H54 (cell line): ENCODE data around the gene GOLGA7B.

Experiments
- DNase-seq: peaks from one replicate; pipeline ENCODE4 v3.0.0; 2011; ENCODE audit warnings: low spot score, mixed read lengths; ENCODE audit not compliant: insufficient read length
- FAIRE-seq: peaks from 3 replicates; lab custom pipeline; 2011; peaks lifted over from hg19 to GRCh38; lab: Jason Lieb, UNC
- POLR2A ChIP-seq: IDR thresholded peaks from 2 replicates; pipeline ENCODE4 v1.6.1; 2011; ENCODE audit warnings: low read depth, mild to moderate bottlenecking, low read length

The GOLGA7B gene

DNA sequence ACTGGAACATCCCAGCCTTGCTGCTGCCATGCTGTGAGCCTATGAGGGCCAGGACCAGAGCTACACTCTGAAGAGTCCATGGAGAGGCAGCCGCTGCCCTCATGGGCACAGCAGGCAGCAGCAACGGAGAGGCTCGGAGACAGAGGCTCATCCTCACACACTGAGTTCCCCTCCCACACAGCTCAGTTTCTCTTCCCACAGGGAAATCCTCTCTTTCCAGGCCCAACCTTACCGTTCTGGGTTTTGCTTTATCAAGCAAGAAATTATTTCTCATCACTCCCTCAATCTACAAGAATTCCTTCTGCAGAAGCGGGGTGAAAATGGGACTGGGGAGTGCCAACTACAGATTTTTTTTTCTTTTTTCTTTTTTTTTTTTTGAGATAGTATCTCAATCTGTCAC is 36.6 kb downstream of the GOLGA7B start:
- no peak for TF ChIP-seq POLR2A
- FAIRE-seq (no peak), DNase-seq (no peak)

DNA sequence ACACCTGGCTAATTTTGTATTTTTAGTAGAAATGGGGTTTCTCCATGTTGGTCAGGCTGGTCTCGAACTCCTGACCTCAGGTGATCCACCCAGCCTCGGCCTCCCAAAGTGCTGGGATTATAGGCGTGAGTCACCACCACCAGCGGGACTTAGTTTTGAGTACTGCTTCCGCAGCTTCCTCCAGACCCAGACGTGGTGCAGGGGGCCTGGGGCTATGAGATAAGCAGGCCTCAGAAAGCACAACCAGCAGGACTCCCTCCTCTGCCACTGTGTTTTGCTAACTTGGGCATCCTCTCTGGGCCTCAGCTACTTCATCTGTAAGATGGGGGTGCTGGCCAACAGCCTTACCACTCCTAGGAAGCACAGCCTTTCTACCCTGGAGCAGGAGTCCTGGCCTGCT is 37.8 kb downstream of the GOLGA7B start:
- no peak for FAIRE-seq
- DNase-seq = no peak
- TF ChIP-seq POLR2A = no peak

DNA sequence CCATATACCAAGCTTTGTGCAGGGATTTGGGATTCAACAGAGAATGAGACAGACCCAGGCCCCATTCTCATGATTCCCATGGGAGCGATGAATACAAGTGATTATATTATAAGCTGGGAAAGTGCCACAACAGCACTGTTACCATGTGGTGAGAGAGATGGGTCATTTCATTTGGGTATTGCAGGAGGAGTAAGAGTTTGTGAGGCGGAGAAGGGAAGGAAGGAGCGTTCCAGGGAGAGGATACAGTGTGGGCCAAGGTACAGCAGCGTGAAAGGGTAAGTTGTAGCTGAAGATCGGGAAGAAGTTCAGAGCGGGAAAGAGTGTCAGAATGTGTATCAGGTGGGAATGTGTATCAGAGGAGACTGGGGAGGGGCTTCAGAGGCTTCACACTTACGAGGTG is 38.5 kb downstream of the GOLGA7B start:
- FAIRE-seq (no peak), DNase-seq (no peak)
- no peak for TF ChIP-seq POLR2A

DNA sequence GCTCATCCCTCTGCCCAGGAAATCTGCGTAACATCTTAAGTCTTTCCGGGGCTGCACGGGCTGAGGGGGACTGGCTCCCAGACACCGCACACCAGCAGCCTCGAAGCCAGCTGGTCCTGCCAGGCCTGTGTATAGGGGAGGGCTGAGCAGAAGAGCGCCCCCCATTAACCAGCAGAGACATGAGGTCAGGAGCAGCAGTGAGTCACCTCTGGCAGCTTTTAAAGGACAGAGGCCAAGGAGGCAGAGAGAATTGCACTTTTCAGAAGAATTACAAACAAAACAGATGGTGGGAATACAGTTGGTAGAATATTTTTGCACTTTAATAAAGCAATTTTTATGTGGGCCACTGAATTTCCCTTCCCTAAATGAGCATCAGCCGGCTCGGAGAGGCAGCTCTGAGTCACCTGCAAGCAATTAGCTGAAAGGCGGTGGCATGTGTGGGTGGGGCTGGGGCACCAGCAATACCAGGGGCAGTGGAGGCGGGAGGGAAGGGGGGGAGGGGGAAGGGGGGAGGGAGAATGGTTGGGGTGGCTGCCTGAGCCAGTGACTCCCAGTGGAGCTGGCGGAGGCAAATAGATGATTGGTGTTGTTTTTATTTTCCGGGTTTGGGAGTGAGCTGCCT is 39.1 kb downstream of the GOLGA7B start:
- DNase-seq (peak; percentile 89), FAIRE-seq (no peak)
- TF ChIP-seq POLR2A = no peak

DNA sequence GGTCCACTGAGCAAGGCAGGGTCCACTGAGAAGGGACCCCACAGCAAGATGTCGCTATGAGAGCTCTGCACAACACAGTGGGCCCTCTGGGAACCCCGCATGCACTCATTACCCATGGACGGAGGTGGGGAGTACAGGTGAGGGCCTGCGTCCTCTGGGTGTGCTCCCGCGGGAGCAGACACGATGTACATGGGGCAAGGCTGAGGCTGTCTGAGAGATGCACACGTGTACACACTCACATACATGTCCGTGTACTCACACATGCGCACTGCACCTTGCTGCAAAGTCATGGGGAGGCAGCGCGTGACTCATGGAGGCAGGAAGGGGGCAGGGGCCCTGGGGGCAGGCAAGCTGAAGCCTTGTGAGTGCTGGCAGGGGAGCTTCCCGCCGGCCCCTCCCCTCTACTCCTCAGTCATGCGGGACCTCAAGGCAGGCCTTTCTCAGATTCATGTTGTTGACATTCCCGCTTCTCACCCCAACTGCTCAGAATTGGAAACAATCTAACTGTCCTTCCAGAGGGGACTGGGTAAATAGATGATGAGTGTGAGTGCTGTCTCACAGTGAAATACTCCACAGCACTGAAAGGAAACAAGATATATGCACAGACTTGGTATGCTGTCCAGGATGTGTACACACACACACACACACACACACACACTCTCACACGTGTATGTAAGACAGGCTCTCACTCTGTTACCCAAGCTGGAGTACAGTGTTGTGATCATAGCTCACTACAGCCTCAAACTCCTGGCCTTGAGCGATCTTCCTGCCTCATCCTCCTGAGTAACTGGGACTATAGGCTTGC is 40.0 kb downstream of the GOLGA7B start:
- peak; percentile 94 for DNase-seq
- FAIRE-seq = peak; percentile 91
- TF ChIP-seq POLR2A = no peak

DNA sequence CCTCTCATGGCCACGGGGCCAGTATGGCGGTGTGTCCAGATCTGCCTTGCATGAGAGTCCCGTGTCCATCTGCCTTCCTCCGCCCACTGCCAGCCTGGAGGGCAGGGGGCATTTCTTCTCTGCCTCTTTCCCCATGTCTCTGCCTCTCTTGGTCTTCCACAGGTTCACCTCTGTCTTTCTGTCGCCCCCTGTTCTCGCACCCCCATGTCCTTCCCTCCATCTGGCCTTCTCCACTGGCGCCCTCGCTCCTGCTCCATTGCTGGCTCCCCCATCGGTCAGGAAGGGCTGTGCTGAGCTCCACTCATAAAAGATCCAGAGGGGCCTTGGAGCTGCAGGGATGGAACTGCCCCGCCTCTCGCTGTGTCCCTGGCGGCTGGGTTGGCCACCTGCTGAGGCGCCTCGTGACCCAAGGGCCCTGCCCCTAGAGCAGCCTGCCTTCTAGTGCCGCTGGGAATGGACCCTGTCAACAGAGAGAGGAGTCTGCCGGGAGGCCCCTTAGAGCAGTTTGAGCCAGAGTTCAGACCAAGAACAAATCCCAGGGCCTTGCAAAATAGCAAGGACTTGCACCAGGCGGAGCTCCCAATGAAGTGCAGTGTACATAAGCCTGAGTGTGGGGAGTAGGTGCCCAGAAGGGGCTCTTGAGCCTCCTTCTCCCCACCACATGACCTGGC is 42.0 kb downstream of the GOLGA7B start:
- no peak for DNase-seq
- TF ChIP-seq POLR2A = no peak
- no peak for FAIRE-seq

DNA sequence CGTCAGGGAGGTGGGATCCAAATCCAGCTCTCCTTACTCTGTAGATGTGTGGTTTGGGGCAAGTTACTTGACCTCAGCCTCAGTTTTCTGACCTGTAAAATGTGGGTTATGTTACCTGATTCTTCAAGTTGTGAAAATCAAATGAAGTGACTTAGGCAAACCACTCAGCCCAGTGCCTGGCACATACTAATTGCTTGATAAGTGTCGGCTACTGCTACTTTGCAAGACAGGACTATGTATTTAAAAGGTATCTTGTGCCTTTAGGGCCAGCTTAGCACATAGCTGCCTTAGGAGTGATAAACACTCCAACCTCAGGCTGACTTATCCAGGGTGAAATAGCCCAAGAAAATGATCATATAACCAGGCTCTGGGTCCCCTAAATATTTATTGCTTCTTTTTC is 42.9 kb downstream of the GOLGA7B start:
- no peak for TF ChIP-seq POLR2A
- DNase-seq = no peak
- no peak for FAIRE-seq

DNA sequence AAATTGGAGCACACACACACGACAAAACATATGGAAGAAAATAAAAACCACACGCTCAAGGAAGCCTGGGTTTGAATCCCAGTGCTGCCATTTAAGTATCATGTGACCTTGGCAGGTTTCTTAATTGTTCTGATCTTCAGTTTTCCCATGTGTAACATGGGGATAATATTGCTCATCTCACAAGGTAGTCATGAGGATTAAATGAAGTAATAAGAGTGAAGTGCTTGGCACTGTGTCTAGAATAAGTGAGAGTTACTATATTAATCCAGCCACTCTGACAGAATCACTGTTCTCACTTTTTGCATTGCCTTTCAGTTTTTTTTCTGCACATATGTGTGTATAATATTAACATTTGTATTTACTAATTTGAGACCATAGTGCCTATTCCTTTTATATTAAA is 43.3 kb downstream of the GOLGA7B start:
- FAIRE-seq (no peak), DNase-seq (no peak)
- no peak for TF ChIP-seq POLR2A

DNA sequence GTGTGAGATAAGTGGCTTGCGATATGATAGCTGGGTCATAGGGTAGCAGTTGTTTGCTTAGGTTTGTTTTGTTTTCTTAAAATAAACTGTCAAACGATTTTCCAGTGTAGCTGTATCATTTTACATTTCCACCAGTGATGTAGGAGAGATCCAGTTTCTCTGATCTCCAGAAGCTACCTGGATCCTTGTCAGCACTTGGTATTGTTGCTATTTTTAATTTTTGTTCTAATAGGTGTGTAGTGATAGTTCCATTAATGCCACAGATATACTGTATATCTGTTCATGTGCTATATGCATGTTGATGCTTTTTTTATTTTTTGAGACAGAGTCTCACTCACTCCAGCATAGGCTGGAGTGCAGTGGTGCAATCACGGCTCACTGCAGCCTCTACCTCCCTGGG is 44.4 kb downstream of the GOLGA7B start:
- TF ChIP-seq POLR2A = no peak
- FAIRE-seq (no peak), DNase-seq (no peak)

DNA sequence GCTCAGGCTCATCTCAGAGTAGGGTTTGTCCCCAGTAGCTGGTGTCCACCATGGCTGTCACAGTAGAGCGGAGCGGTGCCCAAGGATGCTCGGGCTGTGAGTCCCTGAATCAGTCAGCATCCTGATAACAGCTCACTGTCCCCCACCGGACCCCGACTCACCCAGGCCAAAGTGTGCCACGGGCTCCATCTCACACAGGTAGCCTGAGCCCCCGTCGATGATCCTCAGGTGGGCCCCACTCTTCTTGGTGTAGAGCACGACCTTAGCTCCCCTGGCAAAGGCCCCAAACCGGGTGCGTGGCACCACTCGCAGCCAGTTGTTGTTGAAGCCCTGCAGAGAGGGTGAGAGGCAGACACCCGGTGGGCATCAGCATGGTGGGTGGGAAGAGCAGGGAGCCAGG is 45.4 kb downstream of the GOLGA7B start:
- no peak for FAIRE-seq
- no peak for TF ChIP-seq POLR2A
- DNase-seq = no peak

DNA sequence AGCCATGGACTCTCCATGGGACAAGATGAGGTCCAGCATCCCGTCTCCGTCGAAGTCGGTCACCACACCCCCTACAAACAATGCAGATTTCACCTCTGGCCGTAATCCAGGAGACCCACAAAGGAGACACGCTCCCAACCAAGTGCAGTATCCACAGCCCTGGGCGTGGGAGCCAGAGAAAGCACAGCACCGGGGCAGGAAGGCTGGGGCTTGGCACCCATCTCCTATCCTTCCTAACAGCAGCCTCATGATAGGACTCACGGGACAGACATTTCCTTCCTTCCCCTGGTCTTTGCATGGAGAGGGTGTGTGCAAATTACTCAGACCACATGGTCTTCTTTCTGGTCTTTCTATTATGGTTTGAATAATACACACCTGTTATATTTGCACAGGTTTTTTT is 46.3 kb downstream of the GOLGA7B start:
- no peak for TF ChIP-seq POLR2A
- no peak for DNase-seq

DNA sequence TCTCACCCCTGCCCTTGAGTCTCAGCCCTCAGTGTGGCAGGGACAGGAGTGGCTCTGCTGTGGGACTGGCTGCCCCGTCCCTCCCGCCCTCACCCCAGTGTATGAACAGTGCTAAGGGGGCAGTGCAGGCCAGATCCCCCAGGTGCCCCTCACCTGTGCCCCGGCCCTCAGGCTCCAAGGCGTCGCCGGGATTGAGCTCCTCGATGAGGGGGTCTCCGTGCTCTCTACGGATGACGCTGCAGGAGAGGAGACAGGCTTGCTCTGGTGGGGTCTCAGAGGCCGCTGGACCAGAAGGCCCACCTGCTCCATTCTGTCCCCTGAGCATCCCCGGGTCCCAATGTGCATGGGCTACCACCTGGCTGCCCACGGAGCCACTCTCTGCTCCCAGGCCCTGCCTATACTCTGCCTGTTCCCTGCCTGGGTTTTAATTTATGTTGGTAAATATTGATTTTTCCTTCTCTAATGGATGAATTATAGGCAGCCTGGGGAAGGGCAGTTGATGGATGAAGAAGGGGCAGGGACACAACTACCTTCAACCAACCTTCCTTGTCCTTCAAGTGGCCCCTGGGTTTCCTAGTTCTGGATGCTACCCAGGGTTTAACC is 47.2 kb downstream of the GOLGA7B start:
- FAIRE-seq (no peak), DNase-seq (no peak)
- no peak for TF ChIP-seq POLR2A

More for the DNA sequence above, 46.3 kb downstream of the GOLGA7B start:
- no peak for FAIRE-seq

DNA sequence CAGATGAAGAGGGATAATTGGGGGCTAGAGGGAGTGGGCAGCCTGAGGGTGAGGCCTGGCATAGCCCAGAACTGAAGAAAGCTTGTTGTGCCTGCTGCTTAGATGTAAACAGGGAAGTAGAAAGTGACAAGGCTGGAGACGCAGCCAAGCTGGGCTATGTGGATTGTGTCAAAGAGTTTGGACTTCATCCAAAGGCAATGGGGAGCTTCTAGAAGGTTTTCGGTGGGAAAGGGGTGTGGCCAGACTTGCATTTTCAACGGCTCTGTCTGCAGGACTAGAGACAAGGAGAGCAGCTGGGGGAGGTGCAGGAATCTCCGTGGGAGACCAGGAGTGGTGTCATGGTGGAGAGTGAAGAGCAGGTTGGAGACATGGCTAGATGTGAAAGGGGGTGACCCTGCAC is 48.8 kb downstream of the GOLGA7B start:
- FAIRE-seq = no peak
- TF ChIP-seq POLR2A = no peak
- DNase-seq = no peak

DNA sequence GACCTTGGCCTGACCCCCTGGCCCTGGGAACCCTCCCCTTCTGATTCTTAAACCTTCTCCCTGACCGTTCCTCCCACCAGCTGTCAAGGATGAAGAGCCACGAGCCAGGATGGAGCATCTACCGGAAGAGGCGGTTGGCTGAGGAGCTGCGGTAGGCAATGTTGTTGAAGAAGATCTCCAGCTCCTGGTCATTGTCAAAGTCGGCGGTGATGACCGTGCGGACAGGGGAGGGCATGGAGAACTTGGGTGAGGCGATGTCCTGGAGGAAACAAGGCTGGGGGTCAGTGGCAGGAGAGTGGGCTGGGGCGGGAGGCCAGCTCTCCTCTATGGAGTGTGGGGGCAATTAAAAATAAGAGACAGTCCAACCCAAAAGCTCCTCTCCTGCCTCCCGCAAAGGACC is 51.7 kb downstream of the GOLGA7B start:
- DNase-seq (no peak), FAIRE-seq (no peak)
- no peak for TF ChIP-seq POLR2A
